HCT116 (cell line): ENCODE measurements around the gene LOXL1. TPM values are rescaled to one million over a fixed set of nuclear protein-coding genes. Genes with fewer than 3 reads are reported as not detected.
A peak's percentile ranks its signal among the peaks of the same experiment; 100 is the strongest.

Experiments
- ATAC-seq: fragments of 200-7000 bp; cut with Tn5 transposase; 2 replicates; pipeline ENCODE4 v1.9.1; 2020; ENCODE audit warnings: mild to moderate bottlenecking, moderate library complexity
- BruUV-seq: library from RNA; stranded (reverse); fragments of 400-500 nt; replicated peaks from 2 replicates; lab custom pipeline; 2021; lab: Mats Ljungman, UMichigan
- CTCF ChIA-PET: fragments of 300-600 bp; sonication (Branson Sonifier 250); formaldehyde crosslinking; loops from one replicate; lab custom pipeline; 2021; ENCODE audit warnings: antibody characterized with exemption; lab: Charles Lee
- POLR2A ChIA-PET: fragments of 300-600, 350-600 bp; sonication (Branson Sonifier 250); formaldehyde crosslinking; loops from one replicate; lab custom pipeline; 2021; ENCODE audit warnings: antibody characterized with exemption; lab: Charles Lee
- RAD21 ChIA-PET, 2 experiments: fragments of 300-600 bp; sonication (Branson Sonifier 250); formaldehyde crosslinking; loops; one replicate each; lab custom pipeline; 2023; ENCODE audit warnings: low total read pairs in 2 of 2; ENCODE audit not compliant: uncharacterized antibody in 2 of 2, unreplicated experiment in 2 of 2, low non-redundant PET in 1 of 2; lab: Charles Lee
- DNase-seq: peaks from one replicate; pipeline ENCODE4 v3.0.0-alpha.2; 2010; ENCODE audit warnings: low read depth, low spot score
- H2AFZ ChIP-seq: fragments of 200-600 bp; shearing (Covaris generic), sonication (generic); 2 replicates; pipeline ENCODE4 v1.6.1; 2017; ENCODE audit warnings: low read depth, mixed run types, mixed read lengths, antibody characterized with exemption, low read length; ENCODE audit not compliant: poor library complexity, severe bottlenecking
- H3K27ac ChIP-seq: 2 replicates; pipeline ENCODE4 v1.5.1; 2012; ENCODE audit warnings: low read depth, low read length
- H3K27me3 ChIP-seq: fragments of 200-600 bp; sonication (generic); 2 replicates; pipeline ENCODE4 v1.6.1; 2016; ENCODE audit warnings: mixed run types, low read length, mixed read lengths; ENCODE audit not compliant: insufficient read depth
- H3K36me3 ChIP-seq, 2 experiments: fragments of 200-500 bp in 1 of 2; fragments of 200-600 bp in 1 of 2; sonication (Bioruptor generic) in 1 of 2; sonication (generic) in 1 of 2; 2 replicates each; pipeline versions ENCODE4 v1.5.1 to v1.6.1; 2014 to 2016; ENCODE audit warnings: low read length in 2 of 2, inconsistent platforms in 1 of 2, mixed read lengths in 1 of 2, mixed run types in 1 of 2; ENCODE audit not compliant: insufficient read depth in 2 of 2, control insufficient read depth in 1 of 2
- H3K4me1 ChIP-seq, 2 experiments: fragments of 200-600 bp in 1 of 2; sonication (generic) in 1 of 2; 2 replicates each; pipeline versions ENCODE4 v1.5.1 to v1.6.1; 2012 to 2017; ENCODE audit warnings: low read length in 2 of 2, inconsistent platforms in 1 of 2, mild to moderate bottlenecking in 1 of 2, mixed read lengths in 1 of 2, mixed run types in 1 of 2, moderate library complexity in 1 of 2; ENCODE audit not compliant: insufficient read depth in 2 of 2, control insufficient read depth in 1 of 2
- H3K4me2 ChIP-seq: fragments of 200-600 bp; sonication (generic); 2 replicates; pipeline ENCODE4 v1.6.1; 2017; ENCODE audit warnings: mixed run types, low read length, mixed read lengths
- H3K4me3 ChIP-seq, 2 experiments: fragments of 200-600 bp in 1 of 2; sonication (generic) in 1 of 2; replicated peaks in 1 of 2; 2 replicates each; pipeline ENCODE4 v1.5.1; 2011 to 2016; ENCODE audit warnings: low read length in 2 of 2, control low read depth in 1 of 2, low read depth in 1 of 2, mild to moderate bottlenecking in 1 of 2, mixed read lengths in 1 of 2, mixed run types in 1 of 2
- H3K79me2 ChIP-seq: fragments of 200-600 bp; sonication (generic); 2 replicates; pipeline ENCODE4 v1.6.1; 2017; ENCODE audit warnings: mild to moderate bottlenecking, mixed run types, low read length, moderate library complexity, mixed read lengths; ENCODE audit not compliant: insufficient read depth
- H3K9ac ChIP-seq: fragments of 200-600 bp; sonication (generic); 2 replicates; pipeline ENCODE4 v1.6.1; 2016; ENCODE audit warnings: low read length, mixed read lengths
- H3K9me2 ChIP-seq: fragments of 200-600 bp; sonication (generic), shearing (Covaris generic); 2 replicates; pipeline ENCODE4 v1.6.1; 2017; ENCODE audit warnings: mixed run types, mild to moderate bottlenecking, moderate library complexity; ENCODE audit not compliant: insufficient read depth
- H3K9me3 ChIP-seq, 2 experiments: fragments of 200-500 bp in 1 of 2; fragments of 200-600 bp in 1 of 2; sonication (Bioruptor generic) in 1 of 2; sonication (generic) in 1 of 2; 2 replicates each; pipeline ENCODE4 v1.6.1; 2014 to 2017; ENCODE audit warnings: low read length in 2 of 2, mixed read lengths in 2 of 2, inconsistent platforms in 1 of 2, low read depth in 1 of 2, mild to moderate bottlenecking in 1 of 2, mixed run types in 1 of 2, moderate library complexity in 1 of 2; ENCODE audit not compliant: control insufficient read depth in 1 of 2, insufficient read depth in 1 of 2
- H4K20me1 ChIP-seq: fragments of 200-600 bp; sonication (generic), shearing (Covaris generic); 2 replicates; pipeline ENCODE4 v1.6.1; 2017; ENCODE audit warnings: mixed run types, mild to moderate bottlenecking, moderate library complexity; ENCODE audit not compliant: insufficient read depth
- CEBPB ChIP-seq: IDR thresholded peaks from 2 replicates; pipeline ENCODE4 v1.6.1; 2012; ENCODE audit warnings: low read depth
- CTCF ChIP-seq, 3 experiments: fragments of 200-600 bp in 1 of 3; sonication (generic) in 1 of 3; IDR thresholded peaks in 2 of 3; conservative IDR thresholded peaks in 1 of 3; 2 replicates each; pipeline ENCODE4 v1.5.1; 2012 to 2017; ENCODE audit warnings: low read depth in 2 of 3, low read length in 2 of 3, antibody characterized with exemption in 1 of 3, borderline replicate concordance in 1 of 3, control low read depth in 1 of 3, mild to moderate bottlenecking in 1 of 3, mixed read lengths in 1 of 3, mixed run types in 1 of 3, moderate library complexity in 1 of 3; ENCODE audit not compliant: insufficient read depth in 1 of 3
- EGR1 ChIP-seq: IDR thresholded peaks from 2 replicates; pipeline ENCODE4 v1.6.1; 2012; ENCODE audit warnings: low read depth
- EZH2 ChIP-seq: fragments of 200-600 bp; sonication (generic); IDR thresholded peaks from 2 replicates; pipeline ENCODE4 v1.6.1; 2017; ENCODE audit warnings: antibody characterized with exemption, mixed run types
- EZH2phosphoT487 ChIP-seq: fragments of 200-600 bp; IDR thresholded peaks from 2 replicates; pipeline ENCODE4 v1.6.1; 2018; ENCODE audit warnings: antibody characterized with exemption, borderline replicate concordance
- FOSL1 ChIP-seq: IDR thresholded peaks from 2 replicates; pipeline ENCODE4 v1.6.1; 2012; ENCODE audit warnings: low read depth
- POLR2A ChIP-seq: IDR thresholded peaks from 2 replicates; pipeline ENCODE4 v1.7.0; 2011; ENCODE audit warnings: borderline replicate concordance; ENCODE audit not compliant: insufficient read depth, insufficient read length; ENCODE audit errors: extremely low read depth
- RAD21 ChIP-seq: IDR thresholded peaks from 2 replicates; pipeline ENCODE4 v1.6.1; 2012; ENCODE audit warnings: low read depth, mild to moderate bottlenecking
- REST ChIP-seq: IDR thresholded peaks from 2 replicates; pipeline ENCODE4 v1.6.1; 2012; ENCODE audit warnings: low read depth
- SRF ChIP-seq: IDR thresholded peaks from 2 replicates; pipeline ENCODE4 v1.6.1; 2012; ENCODE audit warnings: low read depth
- TCF7L2 ChIP-seq: IDR thresholded peaks from 2 replicates; pipeline ENCODE4 v1.7.0; 2011; ENCODE audit warnings: borderline replicate concordance, inconsistent platforms; ENCODE audit not compliant: insufficient read depth, insufficient read length; ENCODE audit errors: extremely low read depth
- ZNF274 ChIP-seq: fragments of 200-500 bp; sonication (Bioruptor generic); IDR thresholded peaks from 2 replicates; pipeline ENCODE4 v1.6.1; 2014; ENCODE audit warnings: mild to moderate bottlenecking, low read depth, low read length, inconsistent platforms
- intact Hi-C: fragments of 100-400 bp; cut with micrococcal nuclease; formaldehyde crosslinking; loops from 2 replicates; pipeline ENCODE4 v1.10.0; 2022
- total RNA-seq: library from RNA; stranded (reverse); gene quantifications from one replicate; pipeline ENCODE4 v1.2.1, GENCODE V29; 2021; ENCODE audit not compliant: unreplicated experiment
- TF ChIP-seq, protein P1 (sequence below): IDR thresholded peaks from 2 replicates; pipeline ENCODE4 v1.6.1; 2011; ENCODE audit warnings: mild to moderate bottlenecking, low read length, moderate library complexity; ENCODE audit not compliant: insufficient replicate concordance; ENCODE audit errors: extremely low read depth

The LOXL1 gene
- total RNA-seq, 1 experiment from 2014 or later = 14.9 TPM

GRCh38 chr15:73991260-73991659 lies 65.0 kb downstream of the LOXL1 start:
- ChIA-PET CTCF (interaction anchor here (0.9 kb wide), 1 partner anchor 18 kb away, joined by 4 read pairs; no protein-coding TSS in a partner anchor), POLR2A (no interaction called here), RAD21 (no interaction called here)
- Histone ChIP-seq H3K4me2 (peak overlapping the region; percentile 91), H3K79me2 (peaks cover 6% of the 10 kb centered on the region; the same call in 1 of the 2 replicates), H3K9me2 (no peaks in the 10 kb centered on the region), H3K27ac (peak overlapping the region; percentile 31), H3K9ac (peak overlapping the region; percentile 62), H3K4me3 (peak overlapping the region; percentile 69 to 81), H3K27me3 (no peaks in the 10 kb centered on the region)
- intact Hi-C loops = no loop called here
- TF ChIP-seq RAD21 (no peak), FOSL1 (no peak), CTCF (IDR thresholded peaks at IDR 0.05 in 2 of 3, conservative IDR thresholded peaks at IDR 0.05 in 1 of 3; ENCODE audit: borderline replicate concordance in 1 of 3, insufficient read depth in 1 of 3, low read depth in 2 of 3, low read length in 2 of 3) (no peak), ZNF274 (no peak), REST (no peak), EZH2 (no peak), SRF (no peak), TCF7L2 (no peak), CEBPB (no peak), EZH2phosphoT487 (no peak), POLR2A (no peak), EGR1 (no peak)
- TF ChIP-seq, protein P1, sequence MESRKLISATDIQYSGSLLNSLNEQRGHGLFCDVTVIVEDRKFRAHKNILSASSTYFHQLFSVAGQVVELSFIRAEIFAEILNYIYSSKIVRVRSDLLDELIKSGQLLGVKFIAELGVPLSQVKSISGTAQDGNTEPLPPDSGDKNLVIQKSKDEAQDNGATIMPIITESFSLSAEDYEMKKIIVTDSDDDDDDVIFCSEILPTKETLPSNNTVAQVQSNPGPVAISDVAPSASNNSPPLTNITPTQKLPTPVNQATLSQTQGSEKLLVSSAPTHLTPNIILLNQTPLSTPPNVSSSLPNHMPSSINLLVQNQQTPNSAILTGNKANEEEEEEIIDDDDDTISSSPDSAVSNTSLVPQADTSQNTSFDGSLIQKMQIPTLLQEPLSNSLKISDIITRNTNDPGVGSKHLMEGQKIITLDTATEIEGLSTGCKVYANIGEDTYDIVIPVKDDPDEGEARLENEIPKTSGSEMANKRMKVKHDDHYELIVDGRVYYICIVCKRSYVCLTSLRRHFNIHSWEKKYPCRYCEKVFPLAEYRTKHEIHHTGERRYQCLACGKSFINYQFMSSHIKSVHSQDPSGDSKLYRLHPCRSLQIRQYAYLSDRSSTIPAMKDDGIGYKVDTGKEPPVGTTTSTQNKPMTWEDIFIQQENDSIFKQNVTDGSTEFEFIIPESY = no peak
- TF ChIP-seq, all 23 proteins: peak for 0
- ATAC-seq (no peak), DNase-seq (no peak)
- Histone ChIP-seq H3K36me3 (no peaks in the 10 kb centered on the region), H3K9me3 (no peaks in the 10 kb centered on the region), H4K20me1 (no peaks in the 10 kb centered on the region), H2AFZ (no peak overlapping the region), H3K4me1 (peaks cover 22 to 64% of the 10 kb centered on the region in 2 experiments)
- BruUV-seq = TSS peak; percentile 30
